Skeletal muscle satellite cell (primary cell): Measurements from ENCODE around the gene CCDC197.

Experiments
- H3K27me3 ChIP-seq: 2 replicates; pipeline ENCODE4 v1.7.0; 2013; ENCODE audit warnings: low read length; ENCODE audit not compliant: control insufficient read depth, insufficient read depth
- H3K36me3 ChIP-seq: 2 replicates; pipeline ENCODE4 v1.7.0; 2013; ENCODE audit warnings: mild to moderate bottlenecking, control low read depth, low read length; ENCODE audit not compliant: insufficient read depth
- H3K4me1 ChIP-seq: 2 replicates; pipeline ENCODE4 v1.7.0; 2013; ENCODE audit warnings: low read length; ENCODE audit not compliant: control insufficient read depth, insufficient read depth
- H3K4me2 ChIP-seq: 2 replicates; pipeline ENCODE4 v1.7.0; 2013; ENCODE audit warnings: mild to moderate bottlenecking, low read length
- H3K4me3 ChIP-seq: 2 replicates; pipeline ENCODE4 v1.7.0; 2013; ENCODE audit warnings: low read length
- H3K9ac ChIP-seq: 2 replicates; pipeline ENCODE4 v1.7.0; 2013; ENCODE audit warnings: mild to moderate bottlenecking, low read depth, low read length, moderate library complexity
- H3K9me3 ChIP-seq: replicated peaks from 2 replicates; pipeline ENCODE4 v1.7.0; 2013; ENCODE audit warnings: mild to moderate bottlenecking, control low read depth, low read length

Gene CCDC197

GRCh38 chr14:94010625-94011024, 13.5 kb downstream of the CCDC197 start:
- H3K36me3 ChIP-seq: no peaks in the 10 kb centered on the region
- H3K4me3 ChIP-seq: no peak overlapping the region
- peaks cover 16% of the 10 kb centered on the region for H3K27me3 ChIP-seq
- no peak overlapping the region for H3K4me2 ChIP-seq
- no peaks in the 10 kb centered on the region for H3K4me1 ChIP-seq
- H3K9me3 ChIP-seq: no peaks in the 10 kb centered on the region
- no peak overlapping the region for H3K9ac ChIP-seq

GRCh38 chr14:94011795-94012194, 14.7 kb downstream of the CCDC197 start:
- H3K4me1 ChIP-seq: no peaks in the 10 kb centered on the region
- H3K9me3 ChIP-seq: no peaks in the 10 kb centered on the region
- H3K27me3 ChIP-seq: peaks cover 27% of the 10 kb centered on the region
- no peaks in the 10 kb centered on the region for H3K36me3 ChIP-seq
- no peak overlapping the region for H3K9ac ChIP-seq
- H3K4me3 ChIP-seq: no peak overlapping the region
- H3K4me2 ChIP-seq: no peak overlapping the region

- no peak overlapping the region for H3K4me2 ChIP-seq
- no peaks in the 10 kb centered on the region for H3K9me3 ChIP-seq
- H3K4me1 ChIP-seq: no peaks in the 10 kb centered on the region
- H3K27me3 ChIP-seq: peaks cover 42% of the 10 kb centered on the region
- H3K4me3 ChIP-seq: no peak overlapping the region
- H3K9ac ChIP-seq: no peak overlapping the region
- H3K36me3 ChIP-seq: no peaks in the 10 kb centered on the region
Measured at GRCh38 chr14:94014382-94014781, 17.3 kb downstream of the CCDC197 start.

- H3K4me3 ChIP-seq: no peak overlapping the region
- peaks cover 42% of the 10 kb centered on the region for H3K27me3 ChIP-seq
- H3K9ac ChIP-seq: no peak overlapping the region
- no peaks in the 10 kb centered on the region for H3K36me3 ChIP-seq
- no peaks in the 10 kb centered on the region for H3K4me1 ChIP-seq
- H3K9me3 ChIP-seq: no peaks in the 10 kb centered on the region
- no peak overlapping the region for H3K4me2 ChIP-seq
Measured at GRCh38 chr14:94015223-94015622, 18.1 kb downstream of the CCDC197 start.

GRCh38 chr14:94016446-94016976, 19.4 kb downstream of the CCDC197 start:
- H3K27me3 ChIP-seq: peaks cover 37% of the 10 kb centered on the region
- H3K4me1 ChIP-seq: no peaks in the 10 kb centered on the region
- H3K4me2 ChIP-seq: no peak overlapping the region
- no peaks in the 10 kb centered on the region for H3K9me3 ChIP-seq
- H3K36me3 ChIP-seq: no peaks in the 10 kb centered on the region
- H3K9ac ChIP-seq: no peak overlapping the region
- H3K4me3 ChIP-seq: no peak overlapping the region

- H3K36me3 ChIP-seq: no peaks in the 10 kb centered on the region
- peaks cover 35% of the 10 kb centered on the region for H3K27me3 ChIP-seq
- H3K9ac ChIP-seq: no peak overlapping the region
- no peak overlapping the region for H3K4me3 ChIP-seq
- no peak overlapping the region for H3K4me2 ChIP-seq
- no peaks in the 10 kb centered on the region for H3K4me1 ChIP-seq
- no peaks in the 10 kb centered on the region for H3K9me3 ChIP-seq
Measured at GRCh38 chr14:94018308-94018707, 21.2 kb downstream of the CCDC197 start.

- H3K9me3 ChIP-seq: no peaks in the 10 kb centered on the region
- no peak overlapping the region for H3K9ac ChIP-seq
- no peaks in the 10 kb centered on the region for H3K36me3 ChIP-seq
- H3K4me2 ChIP-seq: no peak overlapping the region
- H3K4me1 ChIP-seq: no peaks in the 10 kb centered on the region
- H3K4me3 ChIP-seq: no peak overlapping the region
- H3K27me3 ChIP-seq: peaks cover 35% of the 10 kb centered on the region
Measured at GRCh38 chr14:94019329-94019728, 22.2 kb downstream of the CCDC197 start.

GRCh38 chr14:94020267-94020666, 23.2 kb downstream of the CCDC197 start:
- peaks cover 34% of the 10 kb centered on the region for H3K27me3 ChIP-seq
- no peak overlapping the region for H3K4me2 ChIP-seq
- no peaks in the 10 kb centered on the region for H3K9me3 ChIP-seq
- H3K36me3 ChIP-seq: no peaks in the 10 kb centered on the region
- no peaks in the 10 kb centered on the region for H3K4me1 ChIP-seq
- H3K4me3 ChIP-seq: no peak overlapping the region
- H3K9ac ChIP-seq: no peak overlapping the region

- H3K36me3 ChIP-seq: no peaks in the 10 kb centered on the region
- peaks cover 26% of the 10 kb centered on the region for H3K27me3 ChIP-seq
- no peak overlapping the region for H3K4me3 ChIP-seq
- no peaks in the 10 kb centered on the region for H3K4me1 ChIP-seq
- no peaks in the 10 kb centered on the region for H3K9me3 ChIP-seq
- H3K9ac ChIP-seq: no peak overlapping the region
- no peak overlapping the region for H3K4me2 ChIP-seq
Measured at GRCh38 chr14:94021001-94021400, 23.9 kb downstream of the CCDC197 start.

- Histone ChIP-seq H3K4me1 (no peaks in the 10 kb centered on the region), H3K4me3 (no peak overlapping the region), H3K9me3 (no peaks in the 10 kb centered on the region), H3K4me2 (no peak overlapping the region), H3K36me3 (no peaks in the 10 kb centered on the region), H3K9ac (no peak overlapping the region), H3K27me3 (peaks cover 21% of the 10 kb centered on the region)
Measured at GRCh38 chr14:94021416-94022157, 24.5 kb downstream of the CCDC197 start.

- H3K9me3 ChIP-seq: no peaks in the 10 kb centered on the region
- H3K27me3 ChIP-seq: peaks cover 9% of the 10 kb centered on the region
- no peak overlapping the region for H3K9ac ChIP-seq
- no peaks in the 10 kb centered on the region for H3K36me3 ChIP-seq
- H3K4me3 ChIP-seq: no peak overlapping the region
- no peak overlapping the region for H3K4me2 ChIP-seq
- no peaks in the 10 kb centered on the region for H3K4me1 ChIP-seq
Measured at GRCh38 chr14:94022532-94023411, 25.7 kb downstream of the CCDC197 start.
